ENCODE measurements around the gene KRTAP1-1. TPM values are rescaled to one million over a fixed set of nuclear protein-coding genes. Genes with fewer than 3 reads are reported as not detected.
"Not testable (repeated sequence)": the region's sequence is repeated elsewhere in the genome, so short reads cannot be mapped to it uniquely, and the experiment has no call there.

The KRTAP1-1 gene
- total RNA-seq, 1 donor from 2014 or later = not detected

DNA sequence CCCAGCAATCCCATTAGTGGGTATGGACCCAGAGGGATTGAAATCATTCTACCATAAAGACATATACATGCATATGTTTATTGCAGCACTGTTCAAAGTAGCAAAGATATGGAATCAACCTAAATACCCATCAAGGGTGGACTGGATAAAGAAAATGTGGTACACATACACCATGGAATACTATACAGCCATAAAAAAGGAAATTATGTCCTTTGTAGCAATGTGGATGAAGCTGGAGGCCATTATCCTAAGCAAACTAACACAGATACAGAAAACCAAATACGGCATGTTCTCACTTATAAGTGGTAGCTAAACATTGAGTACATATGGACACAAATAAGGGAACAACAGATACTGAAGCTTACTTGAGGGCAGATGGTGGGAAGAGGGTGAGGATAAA, 16.3 kb upstream of the KRTAP1-1 start:
- peaks cover 91% of the 10 kb centered on the region for H3K27me3 ChIP-seq (ENCODE audit: low read depth)
- H3K4me1 ChIP-seq = no peaks in the 10 kb centered on the region
- TF ChIP-seq, protein P1, sequence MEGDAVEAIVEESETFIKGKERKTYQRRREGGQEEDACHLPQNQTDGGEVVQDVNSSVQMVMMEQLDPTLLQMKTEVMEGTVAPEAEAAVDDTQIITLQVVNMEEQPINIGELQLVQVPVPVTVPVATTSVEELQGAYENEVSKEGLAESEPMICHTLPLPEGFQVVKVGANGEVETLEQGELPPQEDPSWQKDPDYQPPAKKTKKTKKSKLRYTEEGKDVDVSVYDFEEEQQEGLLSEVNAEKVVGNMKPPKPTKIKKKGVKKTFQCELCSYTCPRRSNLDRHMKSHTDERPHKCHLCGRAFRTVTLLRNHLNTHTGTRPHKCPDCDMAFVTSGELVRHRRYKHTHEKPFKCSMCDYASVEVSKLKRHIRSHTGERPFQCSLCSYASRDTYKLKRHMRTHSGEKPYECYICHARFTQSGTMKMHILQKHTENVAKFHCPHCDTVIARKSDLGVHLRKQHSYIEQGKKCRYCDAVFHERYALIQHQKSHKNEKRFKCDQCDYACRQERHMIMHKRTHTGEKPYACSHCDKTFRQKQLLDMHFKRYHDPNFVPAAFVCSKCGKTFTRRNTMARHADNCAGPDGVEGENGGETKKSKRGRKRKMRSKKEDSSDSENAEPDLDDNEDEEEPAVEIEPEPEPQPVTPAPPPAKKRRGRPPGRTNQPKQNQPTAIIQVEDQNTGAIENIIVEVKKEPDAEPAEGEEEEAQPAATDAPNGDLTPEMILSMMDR (IDR thresholded peaks at IDR 0.05; ENCODE audit: borderline replicate concordance) = no peak
- H3K9me3 ChIP-seq (replicated peaks) = peaks cover 14% of the 10 kb centered on the region
- no peak overlapping the region for H3K27ac ChIP-seq (replicated peaks)
- no peak overlapping the region for H3K4me3 ChIP-seq
- no peak for DNase-seq
- intact Hi-C loops (cut with micrococcal nuclease) = no loop called here
- H3K36me3 ChIP-seq = no peaks in the 10 kb centered on the region

- peaks cover 14% of the 10 kb centered on the region for H3K9me3 ChIP-seq (replicated peaks)
- H3K4me1 ChIP-seq; H3K36me3 ChIP-seq; H3K27ac ChIP-seq (replicated peaks); H3K4me3 ChIP-seq; DNase-seq; intact Hi-C loops (cut with micrococcal nuclease): not testable (repeated sequence)
- peaks cover 71% of the 10 kb centered on the region for H3K27me3 ChIP-seq (ENCODE audit: low read depth)
Measured at GRCh38 chr17:41055130-41055529, 13.9 kb upstream of the KRTAP1-1 start, which contains the start of gene KRTAP2-2. Gene KRTAP2-2 (minus strand): TSS chr17:41055230. CDS start chr17:41055211, 19 bp downstream.

- H3K4me3 ChIP-seq; H3K27ac ChIP-seq (replicated peaks); H3K36me3 ChIP-seq; H3K4me1 ChIP-seq; DNase-seq; intact Hi-C loops (cut with micrococcal nuclease): not testable (repeated sequence)
- Histone ChIP-seq H3K9me3 (replicated peaks) (peaks cover 14% of the 10 kb centered on the region), H3K27me3 (ENCODE audit: low read depth) (peaks cover 73% of the 10 kb centered on the region)
Measured at GRCh38 chr17:41054556-41054955, 13.3 kb upstream of the KRTAP1-1 start.

DNA sequence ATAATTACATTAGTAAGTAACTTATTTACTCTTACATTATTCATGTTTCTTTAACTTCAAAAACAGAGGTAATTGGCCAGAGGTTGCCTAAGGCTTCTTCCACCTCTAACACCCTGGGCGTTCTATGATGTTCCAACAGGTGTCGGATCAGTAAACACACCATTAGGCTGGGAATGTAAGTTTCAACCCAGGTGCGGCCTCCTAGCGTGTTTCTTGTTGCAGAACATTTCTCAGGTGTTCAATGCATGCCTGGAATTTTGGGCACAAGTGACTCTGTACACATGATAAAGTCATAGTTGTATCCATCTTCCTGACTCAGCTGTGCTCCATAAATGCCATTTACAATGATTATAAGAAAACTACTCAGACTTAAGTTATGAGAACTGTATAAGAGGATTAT, 12.8 kb upstream of the KRTAP1-1 start:
- Histone ChIP-seq H3K4me1 (no peaks in the 10 kb centered on the region), H3K4me3 (no peak overlapping the region), H3K27me3 (ENCODE audit: low read depth) (peaks cover 73% of the 10 kb centered on the region), H3K9me3 (replicated peaks) (peaks cover 14% of the 10 kb centered on the region), H3K36me3 (no peaks in the 10 kb centered on the region), H3K27ac (replicated peaks) (no peak overlapping the region)
- intact Hi-C loops (cut with micrococcal nuclease) = no loop called here
- no peak for DNase-seq
- TF ChIP-seq, protein P1 (IDR thresholded peaks at IDR 0.05; ENCODE audit: borderline replicate concordance) = no peak

- DNase-seq = no peak
- Histone ChIP-seq H3K27ac (replicated peaks) (no peak overlapping the region), H3K27me3 (ENCODE audit: low read depth) (peaks cover 73% of the 10 kb centered on the region), H3K36me3 (no peaks in the 10 kb centered on the region), H3K4me3 (no peak overlapping the region), H3K9me3 (replicated peaks) (peaks cover 11% of the 10 kb centered on the region), H3K4me1 (no peaks in the 10 kb centered on the region)
- TF ChIP-seq, protein P1 (IDR thresholded peaks at IDR 0.05; ENCODE audit: borderline replicate concordance) = no peak
- intact Hi-C loops (cut with micrococcal nuclease) = no loop called here
Measured at GRCh38 chr17:41052566-41052965, 11.3 kb upstream of the KRTAP1-1 start.

- intact Hi-C loops (cut with micrococcal nuclease) = no loop called here
- H3K4me1 ChIP-seq = no peaks in the 10 kb centered on the region
- no peak overlapping the region for H3K4me3 ChIP-seq
- TF ChIP-seq, protein P1 (IDR thresholded peaks at IDR 0.05; ENCODE audit: borderline replicate concordance) = no peak
- peaks cover 64% of the 10 kb centered on the region for H3K27me3 ChIP-seq (ENCODE audit: low read depth)
- no peak for DNase-seq
- H3K9me3 ChIP-seq (replicated peaks) = peaks cover 6% of the 10 kb centered on the region
- no peaks in the 10 kb centered on the region for H3K36me3 ChIP-seq
- no peak overlapping the region for H3K27ac ChIP-seq (replicated peaks)
Measured at GRCh38 chr17:41049110-41049509, 7.9 kb upstream of the KRTAP1-1 start.

DNA sequence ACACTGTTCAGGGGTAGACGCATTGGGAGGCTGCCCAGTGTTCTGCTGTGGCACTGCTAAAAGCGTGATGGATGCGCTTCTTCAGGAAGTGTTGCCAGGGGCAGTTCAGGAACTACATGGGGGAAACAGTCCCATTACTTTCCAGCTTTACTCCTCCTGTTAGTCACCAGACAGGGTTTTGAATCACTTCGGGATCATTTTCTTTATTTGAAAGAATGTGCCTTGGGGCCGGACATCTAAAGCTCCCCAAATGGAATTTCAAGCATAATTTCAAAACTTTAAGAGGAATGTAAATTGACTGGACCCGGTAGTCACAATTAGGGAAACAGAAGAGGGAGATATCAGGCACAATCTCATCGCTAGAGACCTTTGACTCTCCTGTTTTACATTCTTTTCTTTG, 7.2 kb upstream of the KRTAP1-1 start:
- no peak for DNase-seq
- intact Hi-C loops (cut with micrococcal nuclease) = no loop called here
- Histone ChIP-seq H3K9me3 (replicated peaks) (peaks cover 7% of the 10 kb centered on the region), H3K36me3 (no peaks in the 10 kb centered on the region), H3K27ac (replicated peaks) (no peak overlapping the region), H3K4me3 (no peak overlapping the region), H3K4me1 (no peaks in the 10 kb centered on the region), H3K27me3 (ENCODE audit: low read depth) (peaks cover 59% of the 10 kb centered on the region)
- TF ChIP-seq, protein P1 (IDR thresholded peaks at IDR 0.05; ENCODE audit: borderline replicate concordance) = no peak

DNA sequence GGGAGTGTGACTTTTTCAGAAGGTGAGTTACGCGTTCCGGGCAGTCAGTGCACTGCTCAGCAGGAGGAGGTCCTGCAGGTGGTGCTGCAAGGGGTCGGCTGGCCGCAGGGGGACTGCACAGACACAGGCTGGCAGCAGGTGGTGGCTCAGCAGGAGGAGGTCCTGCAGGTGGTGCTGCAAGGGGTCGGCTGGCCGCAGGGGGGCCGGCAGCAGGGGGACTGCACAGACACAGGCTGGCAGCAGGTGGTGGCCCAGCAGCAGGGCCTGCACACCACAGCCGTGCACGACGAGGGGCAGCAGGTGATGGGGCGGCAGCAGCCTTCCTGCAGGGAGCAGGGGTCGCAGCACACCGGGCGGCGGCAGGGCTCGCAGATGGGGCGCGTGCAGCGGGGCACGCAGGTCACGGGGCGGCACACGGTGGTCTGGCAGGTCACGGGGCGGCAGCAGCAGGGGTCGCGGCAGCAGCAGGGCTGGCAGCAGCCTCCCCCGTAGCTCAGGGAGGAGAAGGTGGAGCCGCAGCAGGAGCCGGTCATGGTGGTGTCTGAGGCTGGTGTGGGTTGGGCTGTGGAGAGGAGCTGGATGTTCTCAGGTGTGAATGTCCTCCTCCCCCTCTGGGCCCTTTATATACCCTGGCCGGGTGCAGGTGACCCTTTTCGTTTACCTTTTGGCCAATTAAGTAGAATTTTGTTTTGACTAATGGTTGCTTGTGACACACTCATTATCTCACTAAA, 5.7 kb upstream of the KRTAP1-1 start, which contains the start of gene KRTAP2-1:
Gene KRTAP2-1, minus strand, starts transcription at position 582 of the 731 bp plus-strand sequence. Its CDS starts 49 bp downstream, at position 533.
- H3K36me3 ChIP-seq; intact Hi-C loops (cut with micrococcal nuclease); DNase-seq; H3K27ac ChIP-seq (replicated peaks); H3K4me3 ChIP-seq; H3K4me1 ChIP-seq: not testable (repeated sequence)
- H3K9me3 ChIP-seq (replicated peaks) = peaks cover 11% of the 10 kb centered on the region
- peaks cover 60% of the 10 kb centered on the region for H3K27me3 ChIP-seq (ENCODE audit: low read depth)

Data from left ventricle myocardium inferior (tissue), 1 donor.